Stomach (tissue), 4 donors: ENCODE measurements around the gene SPSB4.

ENCODE experiments used
- EP300 ChIP-seq: sonication (generic); formaldehyde crosslinking; IDR thresholded peaks from one replicate; pipeline ENCODE4 v1.6.1; 2017; ENCODE audit warnings: antibody characterized with exemption
- POLR2A ChIP-seq, 4 donors: fragments of 450-650 bp; IDR thresholded peaks; one replicate each; pipeline ENCODE4 v1.6.1; 2016; ENCODE audit warnings: antibody characterized with exemption in 4 of 4, control low read depth in 2 of 4, mild to moderate bottlenecking in 1 of 4, moderate library complexity in 1 of 4
- POLR2AphosphoS5 ChIP-seq, 3 donors: sonication (generic); formaldehyde crosslinking; IDR thresholded peaks; one replicate each; pipeline ENCODE4 v1.6.1; 2016; ENCODE audit warnings: antibody characterized with exemption in 3 of 3
- TF ChIP-seq, protein P1 (sequence below), 7 experiments: fragments of 450-650 bp in 4 of 7; fragments of 200-600 bp in 3 of 7; sonication (generic) in 3 of 7; IDR thresholded peaks; one replicate each; pipeline ENCODE4 v1.5.1; 2016 to 2019; ENCODE audit warnings: antibody characterized with exemption in 7 of 7, control low read depth in 2 of 7, mild to moderate bottlenecking in 1 of 7

DNA sequence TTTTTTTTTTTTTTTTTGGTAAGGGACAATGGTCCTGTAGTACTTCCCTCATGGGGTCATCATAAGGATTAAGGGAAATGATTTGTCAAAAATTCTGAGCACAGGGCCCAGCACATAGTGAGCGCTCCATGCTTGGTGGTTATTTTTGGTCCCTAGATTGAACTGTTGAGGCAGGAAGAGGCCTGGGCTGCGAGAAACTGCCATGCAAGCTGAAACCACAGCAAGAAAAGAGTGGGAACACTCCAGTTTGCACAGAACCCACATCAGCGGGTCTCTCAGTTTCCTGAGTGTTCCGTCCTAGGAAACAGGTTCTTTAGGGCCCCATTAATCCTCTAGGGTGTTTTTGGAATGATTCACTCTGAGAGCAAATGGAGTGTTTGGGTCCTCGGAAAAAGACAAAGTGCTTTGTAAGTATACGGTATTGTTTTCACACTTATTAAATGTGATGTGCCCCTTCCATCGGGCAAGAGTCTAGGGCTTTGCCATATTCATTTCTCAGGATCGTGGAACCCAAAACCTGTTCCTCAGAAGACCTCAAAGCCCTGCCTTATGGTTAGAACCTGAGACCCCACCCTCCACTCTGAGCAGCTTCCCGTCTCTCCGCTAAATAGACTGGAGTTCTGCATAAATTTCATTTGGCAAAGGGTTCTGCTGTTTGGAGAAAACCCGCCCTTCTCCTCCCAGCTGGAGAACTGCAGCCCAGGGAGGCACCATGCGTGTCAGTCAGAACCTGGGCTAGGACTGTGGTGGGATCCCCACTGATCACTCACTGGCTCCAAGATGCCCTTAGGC lies 60.4 kb downstream of the SPSB4 start:
- TF ChIP-seq POLR2AphosphoS5 (IDR thresholded peaks at IDR 0.05) (no peak), EP300 (no peak), POLR2A (IDR thresholded peaks at IDR 0.05) (no peak)
- TF ChIP-seq, protein P1, sequence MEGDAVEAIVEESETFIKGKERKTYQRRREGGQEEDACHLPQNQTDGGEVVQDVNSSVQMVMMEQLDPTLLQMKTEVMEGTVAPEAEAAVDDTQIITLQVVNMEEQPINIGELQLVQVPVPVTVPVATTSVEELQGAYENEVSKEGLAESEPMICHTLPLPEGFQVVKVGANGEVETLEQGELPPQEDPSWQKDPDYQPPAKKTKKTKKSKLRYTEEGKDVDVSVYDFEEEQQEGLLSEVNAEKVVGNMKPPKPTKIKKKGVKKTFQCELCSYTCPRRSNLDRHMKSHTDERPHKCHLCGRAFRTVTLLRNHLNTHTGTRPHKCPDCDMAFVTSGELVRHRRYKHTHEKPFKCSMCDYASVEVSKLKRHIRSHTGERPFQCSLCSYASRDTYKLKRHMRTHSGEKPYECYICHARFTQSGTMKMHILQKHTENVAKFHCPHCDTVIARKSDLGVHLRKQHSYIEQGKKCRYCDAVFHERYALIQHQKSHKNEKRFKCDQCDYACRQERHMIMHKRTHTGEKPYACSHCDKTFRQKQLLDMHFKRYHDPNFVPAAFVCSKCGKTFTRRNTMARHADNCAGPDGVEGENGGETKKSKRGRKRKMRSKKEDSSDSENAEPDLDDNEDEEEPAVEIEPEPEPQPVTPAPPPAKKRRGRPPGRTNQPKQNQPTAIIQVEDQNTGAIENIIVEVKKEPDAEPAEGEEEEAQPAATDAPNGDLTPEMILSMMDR (IDR thresholded peaks at IDR 0.05), result no peak
